ENCODE measurements around the gene SLC30A3.

DNA sequence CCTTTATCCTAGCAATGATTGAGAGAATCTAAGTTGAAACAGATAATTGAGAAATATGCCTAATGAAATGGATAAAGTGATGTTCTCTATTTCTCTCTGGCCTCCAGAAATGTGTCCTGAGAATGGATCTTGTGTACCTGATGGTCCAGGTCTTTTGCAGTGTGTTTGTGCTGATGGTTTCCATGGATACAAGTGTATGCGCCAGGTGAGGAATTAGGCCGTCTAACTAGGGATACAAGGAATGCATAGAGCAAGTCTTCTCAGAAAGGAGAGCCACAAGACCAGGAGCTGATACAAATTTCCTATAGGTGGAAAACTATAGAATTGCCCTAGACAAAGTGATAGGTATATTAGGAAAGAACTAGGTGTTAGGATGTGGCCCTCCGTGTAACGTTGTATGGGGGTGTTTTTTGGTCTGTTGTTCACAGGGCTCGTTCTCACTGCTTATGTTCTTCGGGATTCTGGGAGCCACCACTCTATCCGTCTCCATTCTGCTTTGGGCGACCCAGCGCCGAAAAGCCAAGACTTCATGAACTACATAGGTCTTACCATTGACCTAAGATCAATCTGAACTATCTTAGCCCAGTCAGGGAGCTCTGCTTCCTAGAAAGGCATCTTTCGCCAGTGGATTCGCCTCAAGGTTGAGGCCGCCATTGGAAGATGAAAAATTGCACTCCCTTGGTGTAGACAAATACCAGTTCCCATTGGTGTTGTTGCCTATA is 46.3 kb downstream of the SLC30A3 start:
- TF ChIP-seq, protein P1, sequence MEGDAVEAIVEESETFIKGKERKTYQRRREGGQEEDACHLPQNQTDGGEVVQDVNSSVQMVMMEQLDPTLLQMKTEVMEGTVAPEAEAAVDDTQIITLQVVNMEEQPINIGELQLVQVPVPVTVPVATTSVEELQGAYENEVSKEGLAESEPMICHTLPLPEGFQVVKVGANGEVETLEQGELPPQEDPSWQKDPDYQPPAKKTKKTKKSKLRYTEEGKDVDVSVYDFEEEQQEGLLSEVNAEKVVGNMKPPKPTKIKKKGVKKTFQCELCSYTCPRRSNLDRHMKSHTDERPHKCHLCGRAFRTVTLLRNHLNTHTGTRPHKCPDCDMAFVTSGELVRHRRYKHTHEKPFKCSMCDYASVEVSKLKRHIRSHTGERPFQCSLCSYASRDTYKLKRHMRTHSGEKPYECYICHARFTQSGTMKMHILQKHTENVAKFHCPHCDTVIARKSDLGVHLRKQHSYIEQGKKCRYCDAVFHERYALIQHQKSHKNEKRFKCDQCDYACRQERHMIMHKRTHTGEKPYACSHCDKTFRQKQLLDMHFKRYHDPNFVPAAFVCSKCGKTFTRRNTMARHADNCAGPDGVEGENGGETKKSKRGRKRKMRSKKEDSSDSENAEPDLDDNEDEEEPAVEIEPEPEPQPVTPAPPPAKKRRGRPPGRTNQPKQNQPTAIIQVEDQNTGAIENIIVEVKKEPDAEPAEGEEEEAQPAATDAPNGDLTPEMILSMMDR (conservative IDR thresholded peaks at IDR 0.05 in 1 of 2, IDR thresholded peaks at IDR 0.05 in 1 of 2; ENCODE audit: low read depth in 1 of 2, low read length in 2 of 2): no peak
- TF ChIP-seq EZH2 (IDR thresholded peaks at IDR 0.05; ENCODE audit: low read length, missing control alignments): no peak

Data from fibroblast of lung (primary cell).